ENCODE results near the gene LOXHD1.

The LOXHD1 gene

GRCh38 chr18:46657115-46657955 is at the start of gene LOXHD1:
Gene LOXHD1, minus strand, starts transcription at chr18:46657220. Its CDS starts 187 bp downstream, at chr18:46657033.
- DNase-seq: no peak

GRCh38 chr18:46705521-46705920 is 48.5 kb upstream of the LOXHD1 start:
- no peak for DNase-seq

- no peak for DNase-seq
These were observed 47.8 kb upstream of the LOXHD1 start for GRCh38 chr18:46704816-46705215.

- no peak for DNase-seq
These were observed 47.2 kb upstream of the LOXHD1 start for GRCh38 chr18:46704189-46704588.

- DNase-seq: no peak
These were observed 45.5 kb upstream of the LOXHD1 start for GRCh38 chr18:46702471-46702870.

GRCh38 chr18:46700066-46700824 is 43.2 kb upstream of the LOXHD1 start:
- DNase-seq: no peak

GRCh38 chr18:46696702-46697101 is 39.7 kb upstream of the LOXHD1 start:
- no peak for DNase-seq

- DNase-seq: no peak
These were observed 39.2 kb upstream of the LOXHD1 start for GRCh38 chr18:46696268-46696667.

- DNase-seq: no peak
These were observed 37.0 kb upstream of the LOXHD1 start for GRCh38 chr18:46693996-46694395.

- no peak for DNase-seq
These were observed 32.0 kb upstream of the LOXHD1 start for GRCh38 chr18:46688853-46689525.

- DNase-seq: no peak
These were observed 29.2 kb upstream of the LOXHD1 start for GRCh38 chr18:46686186-46686585.

GRCh38 chr18:46683252-46683651 is 26.2 kb upstream of the LOXHD1 start:
- no peak for DNase-seq

- DNase-seq: no peak
These were observed 24.0 kb upstream of the LOXHD1 start for GRCh38 chr18:46680784-46681695.

- no peak for DNase-seq
These were observed 23.0 kb upstream of the LOXHD1 start for GRCh38 chr18:46679846-46680598.

- no peak for DNase-seq
These were observed 21.9 kb upstream of the LOXHD1 start for GRCh38 chr18:46678785-46679399.

GRCh38 chr18:46678041-46678440 is 21.0 kb upstream of the LOXHD1 start:
- DNase-seq: no peak

GRCh38 chr18:46677611-46678010 is 20.6 kb upstream of the LOXHD1 start:
- no peak for DNase-seq

- DNase-seq: no peak
These were observed 19.3 kb upstream of the LOXHD1 start for GRCh38 chr18:46676182-46676835.

- no peak for DNase-seq
These were observed 18.1 kb upstream of the LOXHD1 start for GRCh38 chr18:46675112-46675511.
